ENCODE results near the gene C2CD3. TPM values are rescaled to one million over a fixed set of nuclear protein-coding genes. Genes with fewer than 3 reads are reported as not detected.

Gene C2CD3
- total and polyA plus RNA-seq, 10 of the 15 experiments (the other 5 are each of a cell fraction or from before 2014, with no cell fraction given) = 2.3 to 24.0 (median 16.3) TPM

- TF ChIP-seq TCF12 (IDR thresholded peaks at IDR 0.05; ENCODE audit: low read depth, low read length) (peak; percentile 88), ETV6 (conservative IDR thresholded peaks at IDR 0.05 in 1 of 2, IDR thresholded peaks at IDR 0.05 in 1 of 2; ENCODE audit: borderline replicate concordance in 1 of 2, low read depth in 1 of 2) (peak in 1 of 2 experiments; percentile 51; a peak in 1 of 4 replicates), STAT1 (conservative IDR thresholded peaks at IDR 0.05) (no peak), TCF3 (IDR thresholded peaks at IDR 0.05; ENCODE audit: borderline replicate concordance, insufficient read depth, low read depth, low read length) (peak; percentile 68; the same call in 1 of the 2 replicates), RCOR1 (conservative IDR thresholded peaks at IDR 0.05; ENCODE audit: low read depth, low read length) (0 out of 2 replicates have a peak, but pooled peaks have one; percentile 52), NR2F1 (conservative IDR thresholded peaks at IDR 0.05) (peak; percentile 70), POLR2AphosphoS2 (IDR thresholded peaks at IDR 0.05; ENCODE audit: low read depth, low read length) (no peak), ZNF687 (IDR thresholded peaks at IDR 0.05) (peak; percentile 56; the same call in 1 of the 2 replicates), JUNB (IDR thresholded peaks at IDR 0.05) (0 out of 2 replicates have a peak, but pooled peaks have one; percentile 18), POLR2AphosphoS5 (IDR thresholded peaks at IDR 0.05; ENCODE audit: low read length) (peak; percentile 48; the same call in 1 of the 2 replicates), SKIL (IDR thresholded peaks at IDR 0.05; ENCODE audit: low read depth, poor library complexity, severe bottlenecking) (no peak), IKZF1 (conservative IDR thresholded peaks at IDR 0.05) (peak; percentile 62; the same call in 1 of the 2 replicates), MEF2A (IDR thresholded peaks at IDR 0.05; ENCODE audit: insufficient read depth, low read depth, low read length) (peak; percentile 49; the same call in 1 of the 2 replicates), MLLT1 (IDR thresholded peaks at IDR 0.05) (0 out of 2 replicates have a peak, but pooled peaks have one; percentile 15), IRF4 (IDR thresholded peaks at IDR 0.05; ENCODE audit: low read depth, low read length) (peak; percentile 84), PKNOX1 (IDR thresholded peaks at IDR 0.05) (peak; percentile 59; the same call in 1 of the 2 replicates)
Observed at GRCh38 chr11:73980001-73980961, 190.5 kb downstream of the C2CD3 start (continued).
